ENCODE results near the gene WIPF1.

Gene WIPF1

DNA sequence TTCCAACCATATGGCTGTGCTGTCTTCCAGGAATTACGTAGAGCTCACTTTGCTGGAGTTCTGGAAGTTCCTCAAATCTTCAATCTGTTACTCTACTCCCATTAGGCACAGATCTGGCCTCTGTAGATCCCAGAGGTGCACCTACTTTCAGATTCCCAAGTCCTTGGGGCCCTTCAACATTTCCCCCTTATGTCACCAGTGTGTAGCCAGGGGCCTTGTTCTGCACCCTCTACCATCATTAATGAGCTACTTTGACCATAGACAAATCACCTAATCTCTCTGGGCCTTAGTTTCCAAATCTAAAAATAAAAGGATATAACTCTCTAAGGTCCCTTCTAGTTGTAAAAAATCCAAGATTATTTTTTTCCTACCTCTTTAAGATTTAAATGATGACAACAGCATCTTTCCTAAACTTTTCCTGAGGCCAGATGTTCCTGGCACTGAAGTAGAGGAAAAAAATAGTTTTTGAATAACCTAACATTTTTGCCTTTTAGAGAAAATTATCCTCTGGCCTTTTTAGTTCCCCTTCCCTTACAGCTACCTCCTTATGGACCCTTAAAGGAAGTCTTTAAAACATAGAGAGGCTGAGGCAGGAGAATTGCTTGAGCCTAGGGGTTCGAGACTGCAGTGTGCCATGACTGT lies 31.0 kb upstream of the WIPF1 start (continued):
- no peak for TF ChIP-seq ZFHX2 (tag by site-specific recombination; conservative IDR thresholded peaks at IDR 0.05)
- no peak for TF ChIP-seq PRDM6 (tag by site-specific recombination; IDR thresholded peaks at IDR 0.05)
- TF ChIP-seq, protein P1, sequence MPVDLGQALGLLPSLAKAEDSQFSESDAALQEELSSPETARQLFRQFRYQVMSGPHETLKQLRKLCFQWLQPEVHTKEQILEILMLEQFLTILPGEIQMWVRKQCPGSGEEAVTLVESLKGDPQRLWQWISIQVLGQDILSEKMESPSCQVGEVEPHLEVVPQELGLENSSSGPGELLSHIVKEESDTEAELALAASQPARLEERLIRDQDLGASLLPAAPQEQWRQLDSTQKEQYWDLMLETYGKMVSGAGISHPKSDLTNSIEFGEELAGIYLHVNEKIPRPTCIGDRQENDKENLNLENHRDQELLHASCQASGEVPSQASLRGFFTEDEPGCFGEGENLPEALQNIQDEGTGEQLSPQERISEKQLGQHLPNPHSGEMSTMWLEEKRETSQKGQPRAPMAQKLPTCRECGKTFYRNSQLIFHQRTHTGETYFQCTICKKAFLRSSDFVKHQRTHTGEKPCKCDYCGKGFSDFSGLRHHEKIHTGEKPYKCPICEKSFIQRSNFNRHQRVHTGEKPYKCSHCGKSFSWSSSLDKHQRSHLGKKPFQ (tag by site-specific recombination; IDR thresholded peaks at IDR 0.05): no peak
- no peak for TF ChIP-seq ZNF112 (tag by site-specific recombination; IDR thresholded peaks at IDR 0.05)
- TF ChIP-seq FEZF1 (tag by site-specific recombination; IDR thresholded peaks at IDR 0.05): no peak

- ChIA-PET CTCF (interaction anchor here (0.6 kb wide), 1 partner anchor 1027 kb away, joined by 4 read pairs; no protein-coding TSS in a partner anchor), POLR2A (no interaction called here)
- no peaks in the 10 kb centered on the region for H3K36me3 ChIP-seq (ENCODE audit: control insufficient read depth in 2 of 2, insufficient read depth in 1 of 2, low read length in 2 of 2)
- TF ChIP-seq ZNF366 (tag by site-specific recombination; conservative IDR thresholded peaks at IDR 0.05) (peak; percentile 35; the same call in 1 of the 2 replicates), PRDM1 (tag by site-specific recombination; IDR thresholded peaks at IDR 0.05) (peak; percentile 83), ZNF521 (tag by site-specific recombination; IDR thresholded peaks at IDR 0.05) (no peak), ZNF2 (tag by site-specific recombination; IDR thresholded peaks at IDR 0.05) (no peak), GLI4 (tag by site-specific recombination; IDR thresholded peaks at IDR 0.05) (no peak), BCL11A (tag by site-specific recombination; IDR thresholded peaks at IDR 0.05; ENCODE audit: low read depth) (no peak), ZNF169 (tag by site-specific recombination; IDR thresholded peaks at IDR 0.05) (no peak)
- H3K9me3 ChIP-seq (ENCODE audit: control insufficient read depth, insufficient read depth, low read depth, low read length): no peaks in the 10 kb centered on the region
- no peak overlapping the region for H3K4me3 ChIP-seq (ENCODE audit: low read depth, low read length)
- no peak overlapping the region for H3K27ac ChIP-seq (ENCODE audit: extremely low read depth, low read depth, low read length)
- no peaks in the 10 kb centered on the region for H3K4me1 ChIP-seq (ENCODE audit: control insufficient read depth, insufficient read depth, low read length)
These were observed 29.6 kb upstream of the WIPF1 start for GRCh38 chr2:174627216-174627615.

GRCh38 chr2:174624895-174625430 lies 27.4 kb upstream of the WIPF1 start:
- ChIA-PET POLR2A (no interaction called here), CTCF (no interaction called here)
- TF ChIP-seq, protein P2, sequence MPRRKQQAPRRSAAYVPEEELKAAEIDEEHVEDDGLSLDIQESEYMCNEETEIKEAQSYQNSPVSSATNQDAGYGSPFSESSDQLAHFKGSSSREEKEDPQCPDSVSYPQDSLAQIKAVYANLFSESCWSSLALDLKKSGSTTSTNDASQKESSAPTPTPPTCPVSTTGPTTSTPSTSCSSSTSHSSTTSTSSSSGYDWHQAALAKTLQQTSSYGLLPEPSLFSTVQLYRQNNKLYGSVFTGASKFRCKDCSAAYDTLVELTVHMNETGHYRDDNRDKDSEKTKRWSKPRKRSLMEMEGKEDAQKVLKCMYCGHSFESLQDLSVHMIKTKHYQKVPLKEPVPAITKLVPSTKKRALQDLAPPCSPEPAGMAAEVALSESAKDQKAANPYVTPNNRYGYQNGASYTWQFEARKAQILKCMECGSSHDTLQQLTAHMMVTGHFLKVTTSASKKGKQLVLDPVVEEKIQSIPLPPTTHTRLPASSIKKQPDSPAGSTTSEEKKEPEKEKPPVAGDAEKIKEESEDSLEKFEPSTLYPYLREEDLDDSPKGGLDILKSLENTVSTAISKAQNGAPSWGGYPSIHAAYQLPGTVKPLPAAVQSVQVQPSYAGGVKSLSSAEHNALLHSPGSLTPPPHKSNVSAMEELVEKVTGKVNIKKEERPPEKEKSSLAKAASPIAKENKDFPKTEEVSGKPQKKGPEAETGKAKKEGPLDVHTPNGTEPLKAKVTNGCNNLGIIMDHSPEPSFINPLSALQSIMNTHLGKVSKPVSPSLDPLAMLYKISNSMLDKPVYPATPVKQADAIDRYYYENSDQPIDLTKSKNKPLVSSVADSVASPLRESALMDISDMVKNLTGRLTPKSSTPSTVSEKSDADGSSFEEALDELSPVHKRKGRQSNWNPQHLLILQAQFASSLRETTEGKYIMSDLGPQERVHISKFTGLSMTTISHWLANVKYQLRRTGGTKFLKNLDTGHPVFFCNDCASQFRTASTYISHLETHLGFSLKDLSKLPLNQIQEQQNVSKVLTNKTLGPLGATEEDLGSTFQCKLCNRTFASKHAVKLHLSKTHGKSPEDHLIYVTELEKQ (tag by site-specific recombination; IDR thresholded peaks at IDR 0.05; ENCODE audit: borderline replicate concordance): no peak
- TF ChIP-seq ZBTB49 (tag by site-specific recombination; IDR thresholded peaks at IDR 0.05; ENCODE audit: low read depth) (no peak), IKZF3 (tag by site-specific recombination; IDR thresholded peaks at IDR 0.05) (no peak), ZFHX2 (tag by site-specific recombination; conservative IDR thresholded peaks at IDR 0.05) (no peak), ZNF510 (tag by site-specific recombination; IDR thresholded peaks at IDR 0.05; ENCODE audit: insufficient replicate concordance) (no peak), ZNF157 (tag by site-specific recombination; IDR thresholded peaks at IDR 0.05) (no peak), ZNF837 (tag by site-specific recombination; IDR thresholded peaks at IDR 0.05) (no peak), ZNF624 (tag by site-specific recombination; IDR thresholded peaks at IDR 0.05) (no peak), ZNF311 (tag by site-specific recombination; IDR thresholded peaks at IDR 0.05; ENCODE audit: borderline replicate concordance) (no peak)
- TF ChIP-seq, protein P3, sequence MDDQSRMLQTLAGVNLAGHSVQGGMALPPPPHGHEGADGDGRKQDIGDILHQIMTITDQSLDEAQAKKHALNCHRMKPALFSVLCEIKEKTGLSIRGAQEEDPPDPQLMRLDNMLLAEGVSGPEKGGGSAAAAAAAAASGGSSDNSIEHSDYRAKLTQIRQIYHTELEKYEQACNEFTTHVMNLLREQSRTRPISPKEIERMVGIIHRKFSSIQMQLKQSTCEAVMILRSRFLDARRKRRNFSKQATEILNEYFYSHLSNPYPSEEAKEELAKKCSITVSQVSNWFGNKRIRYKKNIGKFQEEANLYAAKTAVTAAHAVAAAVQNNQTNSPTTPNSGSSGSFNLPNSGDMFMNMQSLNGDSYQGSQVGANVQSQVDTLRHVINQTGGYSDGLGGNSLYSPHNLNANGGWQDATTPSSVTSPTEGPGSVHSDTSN (CRISPR knock-in tag; IDR thresholded peaks at IDR 0.05): no peak
- Histone ChIP-seq H3K4me3 (ENCODE audit: low read depth, low read length) (no peak overlapping the region), H3K9me3 (ENCODE audit: control insufficient read depth, insufficient read depth, low read depth, low read length) (no peaks in the 10 kb centered on the region), H3K36me3 (ENCODE audit: control insufficient read depth in 2 of 2, insufficient read depth in 1 of 2, low read length in 2 of 2) (no peaks in the 10 kb centered on the region), H3K27ac (ENCODE audit: extremely low read depth, low read depth, low read length) (no peak overlapping the region), H3K4me1 (ENCODE audit: control insufficient read depth, insufficient read depth, low read length) (no peaks in the 10 kb centered on the region)
